Measurements from ENCODE around the gene MAP2K3.

DNA sequence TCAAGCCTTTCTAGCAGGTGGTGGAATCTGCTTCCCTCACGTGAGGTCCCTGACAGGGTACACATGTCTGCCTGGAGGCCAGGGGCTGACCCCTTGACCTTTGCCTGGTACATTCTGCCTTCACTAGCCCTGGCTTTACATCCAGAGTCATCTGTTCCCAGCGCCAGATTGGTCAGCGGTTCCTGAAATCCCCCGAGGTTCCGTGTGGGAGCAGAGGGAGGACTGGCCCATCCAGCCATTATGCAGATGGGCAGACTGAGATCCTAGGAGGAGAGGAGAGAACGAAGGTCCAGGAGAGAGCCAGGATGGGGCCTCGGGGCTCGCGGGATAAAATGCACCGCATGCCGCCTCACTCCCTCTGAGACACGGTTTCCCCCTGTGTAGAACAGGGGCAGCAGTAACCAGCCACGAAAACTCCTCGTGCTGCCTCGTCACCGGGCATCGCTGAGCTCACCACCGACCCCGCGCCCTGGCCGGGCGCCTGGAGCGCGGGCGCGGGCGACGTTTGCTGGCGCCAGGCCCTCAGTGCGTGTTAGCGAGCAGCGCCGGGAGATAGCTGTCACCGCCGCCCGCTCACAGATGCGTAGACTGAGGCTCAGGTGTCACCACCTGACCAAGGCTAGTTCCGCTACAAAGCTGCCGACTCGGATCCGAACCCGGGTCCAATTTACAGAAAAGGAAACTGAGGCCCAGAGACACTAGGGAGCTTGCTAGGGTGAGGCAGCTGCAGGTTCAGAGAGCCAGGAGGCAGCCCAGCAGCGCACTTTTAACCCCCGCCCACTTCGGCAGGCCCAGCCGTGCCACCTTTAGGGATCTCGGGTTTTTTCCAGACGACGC lies 811 bp upstream of the MAP2K3 start:
- TF ChIP-seq, protein P1, sequence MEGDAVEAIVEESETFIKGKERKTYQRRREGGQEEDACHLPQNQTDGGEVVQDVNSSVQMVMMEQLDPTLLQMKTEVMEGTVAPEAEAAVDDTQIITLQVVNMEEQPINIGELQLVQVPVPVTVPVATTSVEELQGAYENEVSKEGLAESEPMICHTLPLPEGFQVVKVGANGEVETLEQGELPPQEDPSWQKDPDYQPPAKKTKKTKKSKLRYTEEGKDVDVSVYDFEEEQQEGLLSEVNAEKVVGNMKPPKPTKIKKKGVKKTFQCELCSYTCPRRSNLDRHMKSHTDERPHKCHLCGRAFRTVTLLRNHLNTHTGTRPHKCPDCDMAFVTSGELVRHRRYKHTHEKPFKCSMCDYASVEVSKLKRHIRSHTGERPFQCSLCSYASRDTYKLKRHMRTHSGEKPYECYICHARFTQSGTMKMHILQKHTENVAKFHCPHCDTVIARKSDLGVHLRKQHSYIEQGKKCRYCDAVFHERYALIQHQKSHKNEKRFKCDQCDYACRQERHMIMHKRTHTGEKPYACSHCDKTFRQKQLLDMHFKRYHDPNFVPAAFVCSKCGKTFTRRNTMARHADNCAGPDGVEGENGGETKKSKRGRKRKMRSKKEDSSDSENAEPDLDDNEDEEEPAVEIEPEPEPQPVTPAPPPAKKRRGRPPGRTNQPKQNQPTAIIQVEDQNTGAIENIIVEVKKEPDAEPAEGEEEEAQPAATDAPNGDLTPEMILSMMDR (IDR thresholded peaks at IDR 0.05), result no peak
- TF ChIP-seq EZH2 (IDR thresholded peaks at IDR 0.05) (peak; percentile 69), EZH2phosphoT487 (IDR thresholded peaks at IDR 0.05) (peak; percentile 21)
